Karpas-422 (cell line): Measurements from ENCODE around the gene TJP1. TPM values are rescaled to one million over a fixed set of nuclear protein-coding genes. Genes with fewer than 3 reads are reported as not detected.

Experiments used
- DNase-seq: peaks from one replicate; pipeline ENCODE4 v3.0.0-alpha.2; 2015
- H2AFZ ChIP-seq: fragments of 200-600 bp; sonication (generic); 2 replicates; pipeline ENCODE4 v1.6.1; 2014; ENCODE audit warnings: antibody characterized with exemption, low read length, mixed read lengths
- H3K27ac ChIP-seq: fragments of 200-600 bp; sonication (generic); 2 replicates; pipeline ENCODE4 v1.5.1; 2014; ENCODE audit warnings: mild to moderate bottlenecking, low read length, moderate library complexity
- H3K27me3 ChIP-seq: fragments of 200-600 bp; sonication (generic); 2 replicates; pipeline ENCODE4 v1.6.1; 2014; ENCODE audit warnings: low read length, mixed read lengths
- H3K36me3 ChIP-seq: fragments of 200-600 bp; sonication (generic); 2 replicates; pipeline ENCODE4 v1.6.1; 2014; ENCODE audit warnings: low read length, mixed read lengths; ENCODE audit not compliant: insufficient read depth
- H3K4me1 ChIP-seq: fragments of 200-600 bp; sonication (generic); 2 replicates; pipeline ENCODE4 v1.6.1; 2014; ENCODE audit warnings: mild to moderate bottlenecking, low read length, mixed read lengths
- H3K4me2 ChIP-seq: fragments of 200-600 bp; sonication (generic); 2 replicates; pipeline ENCODE4 v1.6.1; 2014; ENCODE audit warnings: low read length, low read depth, mild to moderate bottlenecking; ENCODE audit not compliant: poor library complexity, severe bottlenecking
- H3K4me3 ChIP-seq: fragments of 200-600 bp; sonication (generic); 2 replicates; pipeline ENCODE4 v1.5.1; 2014; ENCODE audit warnings: mild to moderate bottlenecking, antibody characterized with exemption, low read length, mixed read lengths
- H3K79me2 ChIP-seq: fragments of 200-600 bp; sonication (generic); 2 replicates; pipeline ENCODE4 v1.6.1; 2014; ENCODE audit warnings: mild to moderate bottlenecking, low read length, mixed read lengths
- H3K9ac ChIP-seq: fragments of 200-600 bp; sonication (generic); 2 replicates; pipeline ENCODE4 v1.6.0; 2014; ENCODE audit warnings: low read length
- H3K9me2 ChIP-seq: fragments of 200-600 bp; sonication (generic), shearing (Covaris generic); replicated peaks from 2 replicates; pipeline ENCODE4 v1.6.0; 2014; ENCODE audit warnings: mild to moderate bottlenecking, low read length, moderate library complexity; ENCODE audit not compliant: insufficient read depth
- H3K9me3 ChIP-seq: fragments of 300-700, 200-600 bp; sonication (generic); 2 replicates; pipeline ENCODE4 v1.6.1; 2014; ENCODE audit warnings: low read length, mixed read lengths
- H4K20me1 ChIP-seq: fragments of 200-600 bp; sonication (generic); 2 replicates; pipeline ENCODE4 v1.6.1; 2014; ENCODE audit warnings: mild to moderate bottlenecking, antibody characterized with exemption, low read length, low read depth; ENCODE audit not compliant: insufficient read depth
- total RNA-seq: library from RNA; depleted of rRNA; stranded (reverse); fragments of >200 nt; shearing (Covaris generic); gene quantifications from 2 replicates; pipeline ENCODE4 v1.2.3, GENCODE V29; 2014; ENCODE audit warnings: low replicate concordance

TJP1 gene
- total RNA-seq, 1 experiment from 2014 or later, result not detected

- Histone ChIP-seq H3K4me1 (no peaks in the 10 kb centered on the region), H3K9ac (no peak overlapping the region), H3K27me3 (no peaks in the 10 kb centered on the region), H3K9me3 (peaks cover 11% of the 10 kb centered on the region), H3K4me2 (no peak overlapping the region), H3K27ac (no peak overlapping the region), H3K36me3 (no peaks in the 10 kb centered on the region), H4K20me1 (no peaks in the 10 kb centered on the region), H3K4me3 (no peak overlapping the region), H2AFZ (no peak overlapping the region), H3K9me2 (no peaks in the 10 kb centered on the region), H3K79me2 (no peaks in the 10 kb centered on the region)
- DNase-seq, result no peak
These were observed 26.9 kb upstream of the TJP1 start for GRCh38 chr15:29849218-29849617.

DNA sequence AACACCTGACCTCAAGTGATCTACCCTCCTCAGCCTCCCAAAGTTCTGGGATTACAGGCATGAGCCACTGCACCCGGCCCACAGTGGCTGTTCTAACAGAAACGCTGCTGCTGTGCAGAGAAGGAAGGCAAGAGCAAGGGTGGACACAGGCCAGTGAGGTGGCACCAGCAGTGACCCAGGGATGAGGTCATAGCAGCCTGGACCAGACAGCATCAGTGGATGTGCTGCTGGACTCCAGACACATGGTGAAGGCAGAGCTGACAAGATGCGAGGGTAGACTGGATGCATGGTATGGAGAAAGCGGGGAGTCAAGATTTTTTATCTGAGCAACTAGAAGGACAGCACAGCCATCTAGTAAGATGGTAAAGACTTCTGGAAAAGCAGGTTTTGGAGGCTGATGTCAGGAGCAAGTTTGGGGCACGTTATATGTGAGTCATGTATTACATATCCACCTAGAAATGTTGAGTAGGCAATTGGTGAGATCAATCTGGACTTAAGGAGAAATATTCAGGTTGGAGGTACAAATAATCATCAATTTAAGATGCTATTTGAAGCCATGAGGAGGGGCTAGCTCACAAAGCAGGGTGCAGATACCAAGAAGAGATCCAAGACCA is 22.1 kb upstream of the TJP1 start:
- Histone ChIP-seq H3K36me3 (no peaks in the 10 kb centered on the region), H3K27me3 (no peaks in the 10 kb centered on the region), H3K79me2 (no peaks in the 10 kb centered on the region), H4K20me1 (no peaks in the 10 kb centered on the region), H2AFZ (no peak overlapping the region), H3K9ac (no peak overlapping the region), H3K4me1 (no peaks in the 10 kb centered on the region), H3K9me2 (no peaks in the 10 kb centered on the region), H3K4me3 (no peak overlapping the region), H3K27ac (no peak overlapping the region), H3K9me3 (peaks cover 5% of the 10 kb centered on the region), H3K4me2 (no peak overlapping the region)
- no peak for DNase-seq

- H3K4me1 ChIP-seq, result no peaks in the 10 kb centered on the region
- no peak overlapping the region for H3K4me2 ChIP-seq
- no peak for DNase-seq
- no peak overlapping the region for H3K27ac ChIP-seq
- H3K4me3 ChIP-seq, result no peak overlapping the region
- H4K20me1 ChIP-seq, result no peaks in the 10 kb centered on the region
- H3K9ac ChIP-seq, result no peak overlapping the region
- H2AFZ ChIP-seq, result no peak overlapping the region
- H3K36me3 ChIP-seq, result no peaks in the 10 kb centered on the region
- H3K27me3 ChIP-seq, result no peaks in the 10 kb centered on the region
- H3K9me2 ChIP-seq, result no peaks in the 10 kb centered on the region
- H3K79me2 ChIP-seq, result no peaks in the 10 kb centered on the region
- peaks cover 4% of the 10 kb centered on the region for H3K9me3 ChIP-seq
These were observed 20.0 kb upstream of the TJP1 start for GRCh38 chr15:29842290-29842689.

GRCh38 chr15:29840926-29841325 is 18.7 kb upstream of the TJP1 start:
- no peaks in the 10 kb centered on the region for H3K4me1 ChIP-seq
- H3K9ac ChIP-seq, result no peak overlapping the region
- H3K79me2 ChIP-seq, result no peaks in the 10 kb centered on the region
- no peak for DNase-seq
- H3K27ac ChIP-seq, result no peak overlapping the region
- H2AFZ ChIP-seq, result no peak overlapping the region
- H4K20me1 ChIP-seq, result no peaks in the 10 kb centered on the region
- peaks cover 7% of the 10 kb centered on the region for H3K9me3 ChIP-seq
- H3K9me2 ChIP-seq, result no peaks in the 10 kb centered on the region
- no peak overlapping the region for H3K4me2 ChIP-seq
- no peaks in the 10 kb centered on the region for H3K36me3 ChIP-seq
- H3K27me3 ChIP-seq, result no peaks in the 10 kb centered on the region
- no peak overlapping the region for H3K4me3 ChIP-seq

DNA sequence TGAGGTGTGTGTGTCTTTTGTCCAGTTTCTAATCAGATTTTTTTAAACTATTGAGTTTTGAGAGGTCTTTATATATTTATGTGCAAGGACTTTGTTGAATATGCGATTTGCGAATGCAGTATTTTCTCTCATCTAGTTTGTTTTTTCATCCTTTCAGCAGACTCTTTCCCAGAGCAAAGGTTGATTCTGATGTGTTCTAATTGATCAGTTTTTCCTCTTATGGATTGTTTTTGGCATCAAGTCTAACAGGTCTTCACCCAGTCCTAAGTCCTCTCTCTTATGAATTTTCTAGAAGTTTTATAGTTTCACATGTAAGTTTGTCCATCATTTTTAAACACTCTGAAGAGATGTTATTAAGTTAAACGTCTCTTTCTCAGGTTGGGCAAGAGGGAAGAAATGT is 17.8 kb upstream of the TJP1 start:
- H3K4me3 ChIP-seq, result no peak overlapping the region
- H3K9ac ChIP-seq, result no peak overlapping the region
- no peaks in the 10 kb centered on the region for H4K20me1 ChIP-seq
- no peaks in the 10 kb centered on the region for H3K9me2 ChIP-seq
- H3K36me3 ChIP-seq, result no peaks in the 10 kb centered on the region
- no peaks in the 10 kb centered on the region for H3K79me2 ChIP-seq
- H3K4me1 ChIP-seq, result no peaks in the 10 kb centered on the region
- H2AFZ ChIP-seq, result no peak overlapping the region
- no peak overlapping the region for H3K4me2 ChIP-seq
- H3K27me3 ChIP-seq, result no peaks in the 10 kb centered on the region
- H3K27ac ChIP-seq, result no peak overlapping the region
- peaks cover 7% of the 10 kb centered on the region for H3K9me3 ChIP-seq
- no peak for DNase-seq

GRCh38 chr15:29838352-29839010 is 16.2 kb upstream of the TJP1 start:
- DNase-seq, result no peak
- H3K27ac ChIP-seq, result no peak overlapping the region
- H3K36me3 ChIP-seq, result no peaks in the 10 kb centered on the region
- H4K20me1 ChIP-seq, result no peaks in the 10 kb centered on the region
- no peak overlapping the region for H3K4me3 ChIP-seq
- no peak overlapping the region for H3K9ac ChIP-seq
- no peaks in the 10 kb centered on the region for H3K4me1 ChIP-seq
- no peaks in the 10 kb centered on the region for H3K27me3 ChIP-seq
- no peak overlapping the region for H3K4me2 ChIP-seq
- H2AFZ ChIP-seq, result no peak overlapping the region
- no peaks in the 10 kb centered on the region for H3K79me2 ChIP-seq
- no peaks in the 10 kb centered on the region for H3K9me2 ChIP-seq
- H3K9me3 ChIP-seq, result peaks cover 7% of the 10 kb centered on the region

GRCh38 chr15:29835301-29835700 is 13.0 kb upstream of the TJP1 start:
- no peak overlapping the region for H2AFZ ChIP-seq
- no peaks in the 10 kb centered on the region for H3K27me3 ChIP-seq
- H3K4me2 ChIP-seq, result no peak overlapping the region

GRCh38 chr15:29832709-29833108 is 10.4 kb upstream of the TJP1 start:
- no peaks in the 10 kb centered on the region for H3K9me2 ChIP-seq
- H3K36me3 ChIP-seq, result no peaks in the 10 kb centered on the region
- no peaks in the 10 kb centered on the region for H3K4me1 ChIP-seq
- no peak overlapping the region for H3K4me3 ChIP-seq
- H4K20me1 ChIP-seq, result no peaks in the 10 kb centered on the region
- no peaks in the 10 kb centered on the region for H3K27me3 ChIP-seq
- DNase-seq, result no peak
- no peaks in the 10 kb centered on the region for H3K79me2 ChIP-seq
- no peak overlapping the region for H3K9ac ChIP-seq
- H3K4me2 ChIP-seq, result no peak overlapping the region
- no peak overlapping the region for H2AFZ ChIP-seq
- no peak overlapping the region for H3K27ac ChIP-seq
- H3K9me3 ChIP-seq, result peaks cover 3% of the 10 kb centered on the region

More at GRCh38 chr15:29835301-29835700, 13.0 kb upstream of the TJP1 start:
- DNase-seq, result no peak
- Histone ChIP-seq H3K36me3 (no peaks in the 10 kb centered on the region), H3K9me3 (peaks cover 7% of the 10 kb centered on the region), H3K4me3 (no peak overlapping the region), H3K9me2 (no peaks in the 10 kb centered on the region), H3K4me1 (no peaks in the 10 kb centered on the region), H4K20me1 (no peaks in the 10 kb centered on the region), H3K79me2 (no peaks in the 10 kb centered on the region), H3K27ac (no peak overlapping the region), H3K9ac (no peak overlapping the region)
